HepG2 (cell line): ENCODE measurements around the gene PDLIM7. TPM values are rescaled to one million over a fixed set of nuclear protein-coding genes. Genes with fewer than 3 reads are reported as not detected.

Source experiments
- ATAC-seq: fragments of 200-7000 bp; cut with Tn5 transposase; 3 replicates; pipeline ENCODE4 v1.9.1; 2020; ENCODE audit warnings: mild to moderate bottlenecking, moderate library complexity
- BruUV-seq: library from RNA; stranded (reverse); fragments of 400-500 nt; replicated peaks from 2 replicates; lab custom pipeline; 2021; lab: Mats Ljungman, UMichigan
- CTCF ChIA-PET: fragments of 300-600 bp; formaldehyde crosslinking; extraction: SDS; loops from one replicate; lab custom pipeline; 2021; ENCODE audit warnings: low total read pairs, inconsistent platforms, low intra/inter-chr PET ratio; lab: Yijun Ruan, JAX
- POLR2A ChIA-PET: fragments of 350-600 bp; sonication (Branson Sonifier 250); formaldehyde crosslinking; loops from one replicate; lab custom pipeline; 2020; ENCODE audit warnings: antibody characterized with exemption, inconsistent platforms; lab: Yijun Ruan, JAX
- DNase-seq: peaks from one replicate; pipeline ENCODE4 v3.0.0-alpha.2; 2015; ENCODE audit warnings: low spot score
- FAIRE-seq: peaks from 3 replicates; lab custom pipeline; 2011; peaks lifted over from hg19 to GRCh38; lab: Jason Lieb, UNC
- H2AFZ ChIP-seq: one replicate; pipeline ENCODE4 v1.6.1; 2011; ENCODE audit warnings: low read length, inconsistent platforms
- H3K27ac ChIP-seq: fragments of 300-600 bp; 3 replicates; pipeline ENCODE4 v1.8.0; 2011; ENCODE audit warnings: mixed run types, mild to moderate bottlenecking, mixed read lengths, low read length, inconsistent platforms; ENCODE audit not compliant: insufficient read depth; ENCODE audit errors: extremely low read length
- H3K27me3 ChIP-seq, 2 experiments: fragments of 200-600 bp in 1 of 2; 2 replicates in 1 of 2; 3 replicates in 1 of 2; pipeline versions ENCODE4 v1.6.0 to v1.8.0; 2011; ENCODE audit warnings: low read length in 2 of 2, mild to moderate bottlenecking in 2 of 2, moderate library complexity in 2 of 2, inconsistent platforms in 1 of 2; ENCODE audit not compliant: insufficient read depth in 2 of 2, control insufficient read depth in 1 of 2
- H3K36me3 ChIP-seq, 2 experiments: fragments of 200-600 bp in 1 of 2; replicated peaks in 1 of 2; 2 replicates in 1 of 2; 3 replicates in 1 of 2; pipeline versions ENCODE4 v1.5.1 to v1.8.0; 2011; ENCODE audit warnings: low read length in 2 of 2, inconsistent platforms in 1 of 2; ENCODE audit not compliant: insufficient read depth in 2 of 2, control insufficient read depth in 1 of 2
- H3K4me1 ChIP-seq: 2 replicates; pipeline ENCODE4 v1.5.1; 2012; ENCODE audit warnings: low read length, inconsistent platforms; ENCODE audit not compliant: insufficient read depth
- H3K4me2 ChIP-seq: 2 replicates; pipeline ENCODE4 v1.6.0; 2011; ENCODE audit warnings: low read depth, low read length, inconsistent platforms
- H3K4me3 ChIP-seq, 3 experiments: fragments of 200-600 bp in 1 of 3; sonication (generic), shearing (Covaris generic) in 1 of 3; replicated peaks in 1 of 3; 2 replicates each; pipeline ENCODE4 v1.5.1; 2011 to 2016; ENCODE audit warnings: low read length in 3 of 3, inconsistent platforms in 2 of 3, low read depth in 2 of 3, mild to moderate bottlenecking in 2 of 3, control low read depth in 1 of 3, mixed read lengths in 1 of 3; ENCODE audit not compliant: insufficient read depth in 1 of 3
- H3K79me2 ChIP-seq: one replicate; pipeline ENCODE4 v1.6.1; 2011; ENCODE audit warnings: low read length, inconsistent platforms; ENCODE audit not compliant: insufficient read depth
- H3K9ac ChIP-seq: 2 replicates; pipeline ENCODE4 v1.6.0; 2011; ENCODE audit warnings: mild to moderate bottlenecking, low read depth, low read length, inconsistent platforms; ENCODE audit not compliant: insufficient read depth
- H3K9me3 ChIP-seq: 2 replicates; pipeline ENCODE4 v1.5.1; 2012; ENCODE audit warnings: mild to moderate bottlenecking, low read length
- H4K20me1 ChIP-seq: 2 replicates; pipeline ENCODE4 v1.6.0; 2011; ENCODE audit warnings: inconsistent platforms, mild to moderate bottlenecking, low read length, moderate library complexity; ENCODE audit not compliant: insufficient read depth
- CREB3 ChIP-seq: sonication (generic); formaldehyde crosslinking; IDR thresholded peaks from 2 replicates; pipeline ENCODE4 v1.5.0; 2020; ENCODE audit warnings: missing genetic modification reagents
- GATAD2A ChIP-seq: IDR thresholded peaks from 2 replicates; pipeline ENCODE4 v1.6.1; 2016
- HNF1A ChIP-seq, 2 experiments: sonication (generic) in 1 of 2; formaldehyde crosslinking in 1 of 2; IDR thresholded peaks; 2 replicates each; pipeline versions ENCODE4 v1.4.0 to v1.6.1; 2016 to 2020; ENCODE audit warnings: borderline replicate concordance in 1 of 2, low read depth in 1 of 2, mild to moderate bottlenecking in 1 of 2, missing genetic modification reagents in 1 of 2
- NR2F2 ChIP-seq: IDR thresholded peaks from 2 replicates; pipeline ENCODE4 v1.6.1; 2012; ENCODE audit warnings: low read depth, inconsistent platforms, borderline replicate concordance
- STAT5B ChIP-seq: sonication (generic); formaldehyde crosslinking; IDR thresholded peaks from 2 replicates; pipeline ENCODE4 v1.4.0; 2020; ENCODE audit warnings: missing genetic modification reagents
- XRCC5 ChIP-seq: fragments of 200-400 bp; formaldehyde crosslinking; optimal IDR thresholded peaks from 2 replicates; pipeline ENCODE3; 2017; ENCODE audit warnings: mild to moderate bottlenecking, low read length
- ZBTB26 ChIP-seq: IDR thresholded peaks from 2 replicates; pipeline ENCODE4 v1.6.1; 2016; ENCODE audit warnings: missing compliant biosample characterization, missing genetic modification reagents, borderline replicate concordance
- ZBTB3 ChIP-seq: sonication (generic); formaldehyde crosslinking; IDR thresholded peaks from 2 replicates; pipeline ENCODE4 v1.4.0; 2020; ENCODE audit warnings: low read depth, mild to moderate bottlenecking, moderate library complexity, missing genetic modification reagents, borderline replicate concordance
- ZNF10 ChIP-seq: sonication (generic); formaldehyde crosslinking; IDR thresholded peaks from 2 replicates; pipeline ENCODE4 v1.4.0; 2020; ENCODE audit warnings: mild to moderate bottlenecking, low read depth, missing genetic modification reagents, borderline replicate concordance
- ZNF180 ChIP-seq: sonication (generic); formaldehyde crosslinking; IDR thresholded peaks from 2 replicates; pipeline ENCODE4 v1.4.0; 2020; ENCODE audit warnings: low read depth, missing genetic modification reagents, borderline replicate concordance
- ZNF207 ChIP-seq: fragments of 450-650 bp; IDR thresholded peaks from 2 replicates; pipeline ENCODE4 v1.6.1; 2016; ENCODE audit warnings: antibody characterized with exemption, borderline replicate concordance
- ZNF768 ChIP-seq: sonication (generic); formaldehyde crosslinking; IDR thresholded peaks from 2 replicates; pipeline ENCODE4 v1.4.0; 2020; ENCODE audit warnings: missing genetic modification reagents
- ZNF83 ChIP-seq: sonication (generic); formaldehyde crosslinking; IDR thresholded peaks from 2 replicates; pipeline ENCODE4 v1.4.0; 2020; ENCODE audit warnings: missing genetic modification reagents, mild to moderate bottlenecking, borderline replicate concordance
- WGBS: methylation state at CpG from one replicate; pipeline ENCODE4 v1.1.6; 2017; ENCODE audit warnings: low lambda C conversion rate; 5-methylcytosine and 5-hydroxymethylcytosine counted together
- in situ Hi-C: cut with HindIII; loops from 2 replicates; pipeline ENCODE4 v1.10.0; 2017; ENCODE audit warnings: low pct_unique_long_range_greater_than_20kb; ENCODE audit not compliant: extremely low pct_ligation_motif_present
- intact Hi-C: fragments of 100-400 bp; cut with micrococcal nuclease; formaldehyde crosslinking; loops from one replicate; pipeline ENCODE4 v1.10.0; 2022; ENCODE audit not compliant: unreplicated experiment
- polyA plus RNA-seq, 8 experiments: library from polyadenylated mRNA; depleted of rRNA in 3 of 8; stranded (reverse) in 7 of 8; unstranded in 1 of 8; fragments of >200 nt; fragmentation: Illumina TruSeq in 4 of 8; extraction: Trizol in 4 of 8; gene quantifications; 2 replicates each; pipeline versions ENCODE4 v1.2.1 to v1.2.3, GENCODE V29; 2011 to 2016; ENCODE audit warnings: low read depth in 4 of 8, missing spikeins in 1 of 8, mixed read lengths in 1 of 8; ENCODE audit not compliant: insufficient read depth in 1 of 8
- total RNA-seq, 5 experiments: library from RNA; depleted of rRNA; stranded (reverse); fragments of >200 nt; fragmentation: Illumina TruSeq; extraction: Trizol; gene quantifications; 2 replicates each; pipeline ENCODE4 v1.2.3, GENCODE V29; 2016; ENCODE audit warnings: low read depth in 1 of 5

The PDLIM7 gene
- total and polyA plus RNA-seq, 2 of the 13 experiments (the other 11 are each of a cell fraction or from before 2014, with no cell fraction given): 21.1 to 31.3 TPM

GRCh38 chr5:177494346-177495195 is 2.8 kb downstream of the PDLIM7 start (continued):
- TF ChIP-seq CREB3 (CRISPR knock-in tag): no peak
- no peak for TF ChIP-seq ZNF180 (CRISPR knock-in tag)
- no peak for TF ChIP-seq ZBTB3 (CRISPR knock-in tag)
- TF ChIP-seq XRCC5: peak; percentile 28
- TF ChIP-seq ZBTB26 (CRISPR knock-in tag): no peak
- TF ChIP-seq ZNF10 (CRISPR knock-in tag): no peak

GRCh38 chr5:177493795-177494345 is 3.5 kb downstream of the PDLIM7 start:
- ChIA-PET POLR2A (interaction anchor here (2.2 kb wide), 1 partner anchor 23 kb away, joined by 4 read pairs; the partner anchor contains the start of gene DDX41), CTCF (interaction anchor here (1.3 to 1.4 kb wide), 2 partner anchors 7 to 38 kb away, joined by 3 to 4 read pairs; no protein-coding TSS in a partner anchor)
- Histone ChIP-seq H3K79me2 (no peaks in the 10 kb centered on the region), H3K4me1 (peaks cover 38% of the 10 kb centered on the region), H2AFZ (no peak overlapping the region), H3K9ac (no peak overlapping the region), H3K27ac (no peak overlapping the region), H3K4me2 (no peak overlapping the region), H3K9me3 (no peaks in the 10 kb centered on the region), H3K27me3 (peaks cover 0 to 9% of the 10 kb centered on the region in 2 experiments; a peak in 2 of 5 replicates), H3K4me3 (no peak overlapping the region), H4K20me1 (peaks cover 15% of the 10 kb centered on the region; the same call in 1 of the 2 replicates), H3K36me3 (peaks cover 8 to 11% of the 10 kb centered on the region in 2 experiments; a peak in 2 of 5 replicates)
- intact Hi-C loops (no loop called here), in situ Hi-C loops (no loop called here)
- FAIRE-seq (no peak), DNase-seq (no peak), ATAC-seq (no peak)
- TF ChIP-seq NR2F2 (no peak), STAT5B (CRISPR knock-in tag) (no peak), GATAD2A (CRISPR knock-in tag) (no peak), ZNF207 (no peak), ZNF768 (CRISPR knock-in tag) (peak; percentile 88), ZNF83 (CRISPR knock-in tag) (no peak), HNF1A (IDR thresholded peaks at IDR 0.05; ENCODE audit: low read depth) (no peak), HNF1A (CRISPR knock-in tag; IDR thresholded peaks at IDR 0.05; ENCODE audit: borderline replicate concordance) (no peak)
- no TSS peak for BruUV-seq
- 88% methylated on average over 4 of the region's 5 CpGs for WGBS
